Measurements from ENCODE around the gene CDC26.

- TF ChIP-seq CTCF (IDR thresholded peaks at IDR 0.05): no peak
- no peak for TF ChIP-seq POLR2A (IDR thresholded peaks at IDR 0.05)
Observed at GRCh38 chr9:113237026-113237425, 38.3 kb downstream of the CDC26 start.

Data from prostate gland (tissue), 2 donors.